ENCODE measurements around the gene C1QA.

The C1QA gene

GRCh38 chr1:22612671-22613571 lies 23.5 kb upstream of the C1QA start:
- DNase-seq (ENCODE audit: low read depth): no peak

GRCh38 chr1:22613572-22613918 lies 22.9 kb upstream of the C1QA start:
- DNase-seq (ENCODE audit: low read depth): no peak

- no peak for DNase-seq (ENCODE audit: low read depth)
Observed at GRCh38 chr1:22613951-22614350, 22.5 kb upstream of the C1QA start.

DNA sequence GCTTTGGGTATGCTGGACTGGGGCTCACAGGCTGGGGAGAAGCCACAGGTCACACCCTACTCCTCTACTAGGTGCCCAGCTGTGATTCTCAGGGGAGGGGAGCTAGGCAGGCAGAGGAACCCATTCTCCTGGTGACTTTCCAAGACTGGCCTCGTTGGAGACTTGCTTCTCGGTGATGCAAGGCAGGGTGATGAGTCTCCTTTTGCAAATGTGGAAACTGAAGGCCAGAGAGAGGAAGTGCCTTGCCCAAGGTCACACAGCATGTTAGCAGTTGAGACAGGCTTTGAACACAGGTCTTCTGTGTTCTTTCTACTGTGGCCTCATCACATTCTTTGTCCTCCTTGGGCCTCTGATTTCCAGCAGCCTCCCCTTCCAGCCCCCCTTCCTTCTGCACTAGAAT lies 20.5 kb upstream of the C1QA start:
- DNase-seq (ENCODE audit: low read depth): no peak

DNA sequence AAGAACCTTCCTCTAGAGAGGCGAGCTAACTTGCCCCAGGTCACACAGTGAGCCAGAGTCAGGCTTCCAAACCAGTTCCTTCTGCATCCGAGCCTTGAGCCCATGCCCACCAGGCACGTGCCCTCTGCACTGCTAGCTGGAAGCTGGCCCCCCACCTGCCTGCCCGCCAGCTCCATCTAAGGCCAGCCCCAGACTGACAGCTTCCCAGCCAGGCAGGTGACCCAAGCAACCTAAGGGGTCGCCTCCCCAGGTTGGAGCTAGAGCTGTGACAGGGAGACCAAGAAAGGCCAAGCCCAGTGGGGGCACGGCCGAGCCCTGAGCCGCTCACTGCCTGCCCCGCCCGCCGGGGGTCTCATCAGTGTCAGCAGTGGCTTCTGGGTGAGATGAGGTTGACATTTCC lies 19.9 kb upstream of the C1QA start:
- DNase-seq (ENCODE audit: low read depth): no peak

- DNase-seq (ENCODE audit: low read depth): no peak
Observed at GRCh38 chr1:22618056-22618455, 18.4 kb upstream of the C1QA start.

- DNase-seq (ENCODE audit: low read depth): no peak
Observed at GRCh38 chr1:22619252-22619651, 17.2 kb upstream of the C1QA start.

DNA sequence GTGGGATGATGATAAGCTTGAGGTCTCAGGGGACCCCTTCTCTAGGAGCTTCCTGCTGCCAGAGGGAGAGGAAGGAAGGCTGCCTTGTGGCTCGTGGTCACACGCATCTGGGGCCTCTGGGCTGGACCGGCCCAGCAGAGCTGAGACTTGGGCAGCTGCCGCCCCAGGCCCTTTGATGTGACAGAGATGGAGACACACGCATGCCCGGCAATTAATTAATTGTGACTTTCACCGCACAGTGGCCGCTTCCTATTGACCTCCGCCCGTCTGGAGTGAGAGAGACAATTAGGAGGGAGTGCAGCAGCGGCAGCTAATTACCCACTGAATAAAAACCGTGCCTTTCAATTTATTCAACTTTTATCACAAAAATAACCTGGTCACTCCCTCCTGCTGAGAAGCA lies 16.6 kb upstream of the C1QA start:
- DNase-seq (ENCODE audit: low read depth): no peak

DNA sequence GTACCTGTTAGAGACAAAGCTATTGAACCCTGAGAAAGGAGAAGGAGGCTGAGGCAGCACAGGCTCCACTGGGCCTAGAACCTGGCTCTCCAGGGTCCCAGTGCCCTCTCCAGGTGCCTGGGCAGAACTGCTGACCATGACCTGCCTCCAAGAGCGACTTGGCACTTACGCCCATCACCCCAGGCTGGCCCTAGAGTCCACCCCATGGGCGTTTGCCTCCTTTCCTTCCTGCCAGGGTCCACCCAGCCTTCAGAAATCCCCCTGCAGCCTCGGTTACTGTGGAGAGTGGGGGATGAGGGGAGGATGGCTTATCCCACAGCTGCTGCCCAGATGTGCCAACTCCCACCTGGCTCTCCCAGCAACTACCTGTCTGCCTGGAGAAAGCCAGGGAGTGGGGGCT lies 14.7 kb upstream of the C1QA start:
- DNase-seq (ENCODE audit: low read depth): no peak

DNA sequence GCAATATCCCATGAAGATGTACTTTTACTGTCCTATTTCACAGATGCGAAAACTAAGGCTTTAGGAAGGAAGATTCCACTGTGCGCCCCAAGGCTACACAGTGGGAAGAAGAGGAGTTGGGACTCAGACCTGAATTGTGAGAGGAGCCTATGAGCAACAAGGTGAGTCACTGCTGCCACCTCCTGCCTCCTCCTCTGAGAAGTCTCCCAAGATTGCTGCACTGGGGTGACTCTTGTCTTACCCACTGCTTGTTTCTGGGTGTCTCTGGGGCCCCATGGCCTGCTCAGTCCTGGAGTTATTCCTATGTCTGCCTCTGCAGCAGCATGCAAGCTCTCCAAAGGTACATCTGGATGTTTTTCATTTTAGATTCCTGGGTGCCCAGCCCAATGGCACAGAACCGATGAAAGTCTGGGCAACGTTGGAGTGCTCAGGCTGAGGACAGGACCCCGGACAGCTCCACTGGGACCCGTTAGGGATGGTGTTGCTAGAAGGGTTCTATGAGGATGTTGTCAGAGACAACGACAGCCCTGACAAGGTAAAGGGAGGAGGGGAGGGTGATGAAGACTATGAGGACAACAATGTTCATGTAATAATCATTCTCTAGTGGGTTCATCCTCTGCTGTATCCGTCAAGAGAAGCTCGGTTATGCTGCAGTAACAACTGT lies 11.0 kb upstream of the C1QA start:
- DNase-seq (ENCODE audit: low read depth): no peak

GRCh38 chr1:22626237-22627157 lies 9.9 kb upstream of the C1QA start:
- no peak for DNase-seq (ENCODE audit: low read depth)

DNA sequence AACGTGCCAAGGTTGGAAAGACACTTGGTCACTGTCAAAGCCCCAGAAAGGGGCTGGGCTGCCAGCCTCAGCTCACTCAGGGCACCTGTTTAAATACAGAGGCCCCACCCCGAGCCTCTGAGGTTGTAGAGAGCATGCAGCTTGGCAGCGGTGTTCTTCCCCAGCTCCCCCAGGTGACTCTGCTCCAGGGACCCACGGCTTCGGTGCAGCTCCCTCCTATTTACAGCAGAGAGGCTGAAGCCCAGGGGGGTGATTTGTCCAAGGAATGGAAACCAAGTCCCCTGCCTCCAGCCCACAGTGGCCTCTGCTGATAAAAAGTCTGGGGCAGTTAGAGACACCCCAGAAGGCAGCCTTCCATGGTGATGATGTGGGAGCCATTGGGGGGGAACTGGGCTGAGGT lies 9.1 kb upstream of the C1QA start:
- no peak for DNase-seq (ENCODE audit: low read depth)

- no peak for DNase-seq (ENCODE audit: low read depth)
Observed at GRCh38 chr1:22628698-22629444, 7.6 kb upstream of the C1QA start.

DNA sequence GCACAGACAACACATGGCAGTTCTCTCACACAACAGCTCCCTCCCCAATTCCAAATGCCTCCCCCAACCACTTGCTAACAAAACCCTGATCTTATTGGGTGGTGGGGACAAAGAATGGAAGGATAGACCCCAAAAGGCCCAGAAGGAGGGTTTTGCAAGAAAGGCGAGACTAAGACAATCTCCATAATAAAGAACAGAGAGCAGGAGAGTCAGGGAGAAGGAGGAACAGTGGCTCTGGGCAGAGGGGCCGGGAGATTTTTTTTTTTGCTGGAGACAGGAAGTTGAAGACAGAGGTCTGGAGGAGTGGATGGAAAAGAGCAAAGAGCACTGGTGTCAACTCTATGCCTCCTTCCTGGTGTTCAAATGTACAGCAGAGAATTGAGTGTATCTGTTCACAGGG lies 6.5 kb upstream of the C1QA start:
- no peak for DNase-seq (ENCODE audit: low read depth)

- no peak for DNase-seq (ENCODE audit: low read depth)
Observed at GRCh38 chr1:22633697-22634463, 2.5 kb upstream of the C1QA start.

DNA sequence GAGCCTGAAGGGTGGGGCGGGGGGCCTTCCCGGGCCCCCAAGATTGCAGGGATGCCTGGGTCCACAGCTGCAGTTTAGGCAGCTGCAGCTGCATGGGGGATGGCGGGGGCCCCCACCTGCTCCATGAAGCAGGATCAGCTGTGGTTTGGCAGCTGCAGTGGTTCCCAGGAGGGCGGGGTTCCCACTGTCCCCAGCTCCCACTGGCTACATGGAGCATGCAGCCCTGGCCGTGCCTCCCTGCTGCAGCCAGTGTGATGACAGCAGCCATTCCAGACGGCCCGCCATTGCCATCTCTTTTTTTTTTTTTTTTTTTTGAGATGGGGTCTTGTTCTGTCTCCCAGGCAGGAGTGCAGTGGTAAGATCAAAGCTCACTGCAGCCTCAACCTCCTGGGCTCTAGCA lies 992 bp upstream of the C1QA start:
- DNase-seq (ENCODE audit: low read depth): no peak

- DNase-seq (ENCODE audit: low read depth): no peak
Observed at GRCh38 chr1:22636927-22637326, 499 bp downstream of the C1QA start.

DNA sequence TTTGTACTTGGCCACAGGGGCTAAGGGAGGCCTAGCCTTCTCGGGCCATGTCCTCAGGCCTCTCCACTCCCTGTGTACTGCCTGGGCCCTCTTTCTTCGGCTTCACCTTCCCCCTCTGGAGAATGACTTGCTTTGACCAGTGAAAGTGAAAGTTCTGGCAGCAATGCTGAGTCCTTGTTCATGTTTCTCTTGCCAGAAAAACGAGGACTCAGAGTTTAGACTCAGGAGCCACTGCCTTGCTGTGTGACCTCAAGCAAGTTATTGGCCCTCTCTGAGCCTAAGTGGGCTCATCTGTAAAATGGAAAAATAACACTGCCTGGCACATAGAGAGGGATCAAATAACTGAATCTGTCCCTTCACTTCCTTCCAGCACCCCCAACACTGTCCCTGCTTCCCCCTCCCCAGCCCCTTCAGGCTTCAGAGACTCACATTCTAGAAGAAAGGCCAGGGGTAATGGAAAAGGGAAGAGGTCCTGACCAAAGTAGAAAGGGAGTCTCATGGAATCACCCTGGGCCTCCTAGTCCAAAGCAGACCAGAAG lies 1.5 kb downstream of the C1QA start:
- no peak for DNase-seq (ENCODE audit: low read depth)

DNA sequence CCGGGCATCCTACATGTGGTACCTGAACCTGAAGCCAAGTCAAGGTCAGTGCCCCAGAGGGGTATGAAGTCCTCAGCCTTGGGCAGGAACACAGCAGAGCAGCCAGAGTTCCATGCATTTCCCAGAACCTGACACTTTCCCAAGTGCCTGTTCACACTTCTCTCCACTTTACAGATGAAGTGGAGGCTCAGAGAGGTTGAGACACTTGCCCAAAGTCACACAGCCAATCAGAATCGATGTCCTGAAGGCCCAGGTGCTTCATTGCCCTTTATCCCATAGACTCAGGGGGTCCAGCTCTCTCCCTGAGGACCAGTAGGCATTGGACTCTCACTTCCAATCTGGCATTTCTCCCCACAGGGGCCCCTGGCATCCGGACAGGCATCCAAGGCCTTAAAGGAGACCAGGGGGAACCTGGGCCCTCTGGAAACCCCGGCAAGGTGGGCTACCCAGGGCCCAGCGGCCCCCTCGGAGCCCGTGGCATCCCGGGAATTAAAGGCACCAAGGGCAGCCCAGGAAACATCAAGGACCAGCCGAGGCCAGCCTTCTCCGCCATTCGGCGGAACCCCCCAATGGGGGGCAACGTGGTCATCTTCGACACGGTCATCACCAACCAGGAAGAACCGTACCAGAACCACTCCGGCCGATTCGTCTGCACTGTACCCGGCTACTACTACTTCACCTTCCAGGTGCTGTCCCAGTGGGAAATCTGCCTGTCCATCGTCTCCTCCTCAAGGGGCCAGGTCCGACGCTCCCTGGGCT lies 2.2 kb downstream of the C1QA start:
- no peak for DNase-seq (ENCODE audit: low read depth)

DNA sequence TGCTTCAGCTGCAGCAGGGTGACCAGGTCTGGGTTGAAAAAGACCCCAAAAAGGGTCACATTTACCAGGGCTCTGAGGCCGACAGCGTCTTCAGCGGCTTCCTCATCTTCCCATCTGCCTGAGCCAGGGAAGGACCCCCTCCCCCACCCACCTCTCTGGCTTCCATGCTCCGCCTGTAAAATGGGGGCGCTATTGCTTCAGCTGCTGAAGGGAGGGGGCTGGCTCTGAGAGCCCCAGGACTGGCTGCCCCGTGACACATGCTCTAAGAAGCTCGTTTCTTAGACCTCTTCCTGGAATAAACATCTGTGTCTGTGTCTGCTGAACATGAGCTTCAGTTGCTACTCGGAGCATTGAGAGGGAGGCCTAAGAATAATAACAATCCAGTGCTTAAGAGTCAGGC lies 2.9 kb downstream of the C1QA start:
- no peak for DNase-seq (ENCODE audit: low read depth)
